Hepatocyte (in vitro differentiated cells): ENCODE data around the gene CDC6. TPM values are rescaled to one million over a fixed set of nuclear protein-coding genes. Genes with fewer than 3 reads are reported as not detected.

Experiments
- DNase-seq: peaks from one replicate; pipeline ENCODE4 v3.0.0-alpha.2; 2016; ENCODE audit warnings: low spot score
- H2AFZ ChIP-seq: fragments of 200-600 bp; sonication (generic); 2 replicates; pipeline ENCODE4 v1.6.0; 2016; ENCODE audit warnings: antibody characterized with exemption, mild to moderate bottlenecking
- H3K27ac ChIP-seq: fragments of 200-600 bp; sonication (generic); 2 replicates; pipeline ENCODE4 v1.5.1; 2016; ENCODE audit warnings: mild to moderate bottlenecking
- H3K27me3 ChIP-seq: fragments of 200-600 bp; sonication (generic); 2 replicates; pipeline ENCODE4 v1.6.1; 2016
- H3K36me3 ChIP-seq: fragments of 200-600 bp; sonication (generic); replicated peaks from 2 replicates; pipeline ENCODE4 v1.5.1; 2016; ENCODE audit warnings: low read depth; ENCODE audit not compliant: insufficient read depth
- H3K4me1 ChIP-seq: fragments of 200-600 bp; sonication (generic); 2 replicates; pipeline ENCODE4 v1.5.1; 2016; ENCODE audit warnings: mild to moderate bottlenecking, moderate library complexity; ENCODE audit not compliant: insufficient read depth
- H3K4me2 ChIP-seq: fragments of 200-600 bp; sonication (generic); 2 replicates; pipeline ENCODE4 v1.6.0; 2016
- H3K4me3 ChIP-seq: fragments of 200-600 bp; sonication (generic); 2 replicates; pipeline ENCODE4 v1.5.1; 2016; ENCODE audit warnings: mild to moderate bottlenecking
- H3K79me2 ChIP-seq: fragments of 200-600 bp; sonication (generic); 2 replicates; pipeline ENCODE4 v1.6.0; 2017; ENCODE audit warnings: mild to moderate bottlenecking
- H3K9me2 ChIP-seq: fragments of 200-600 bp; sonication (generic); replicated peaks from 2 replicates; pipeline ENCODE4 v1.6.0; 2017; ENCODE audit warnings: mild to moderate bottlenecking; ENCODE audit not compliant: insufficient read depth
- H3K9me3 ChIP-seq: fragments of 200-600 bp; sonication (generic); 2 replicates; pipeline ENCODE4 v1.5.1; 2016; ENCODE audit warnings: low read depth, mild to moderate bottlenecking
- H4K20me1 ChIP-seq: fragments of 200-600 bp; sonication (generic); 2 replicates; pipeline ENCODE4 v1.6.0; 2016; ENCODE audit warnings: mild to moderate bottlenecking; ENCODE audit not compliant: insufficient read depth, poor library complexity, severe bottlenecking
- EZH2 ChIP-seq: fragments of 200-600 bp; sonication (generic); IDR thresholded peaks from 2 replicates; pipeline ENCODE4 v1.6.1; 2016; ENCODE audit warnings: antibody characterized with exemption, mild to moderate bottlenecking, borderline replicate concordance
- EZH2phosphoT487 ChIP-seq: fragments of 200-600 bp; sonication (generic); IDR thresholded peaks from one replicate; pipeline ENCODE4 v1.6.1; 2018; ENCODE audit warnings: antibody characterized with exemption, mild to moderate bottlenecking, low read depth, moderate library complexity; ENCODE audit not compliant: unreplicated experiment, severe bottlenecking
- WGBS: methylation state at CpG from one replicate; pipeline ENCODE4 v1.1.6; 2016; ENCODE audit warnings: low lambda C conversion rate; ENCODE audit errors: missing lambda C conversion rate; 5-methylcytosine and 5-hydroxymethylcytosine counted together
- polyA plus RNA-seq: library from polyadenylated mRNA; unstranded; fragments of >200 nt; fragmentation: Nextera tagmentation; extraction: Ambion mirVana; gene quantifications from 2 replicates; pipeline ENCODE4 v1.2.1, GENCODE V29; 2016
- total RNA-seq: library from RNA; depleted of rRNA; stranded (reverse); fragments of >200 nt; gene quantifications from 2 replicates; pipeline ENCODE4 v1.2.3, GENCODE V29; 2014
- TF ChIP-seq, protein P1 (sequence below): fragments of 200-600 bp; sonication (generic); IDR thresholded peaks from 2 replicates; pipeline ENCODE4 v1.5.1; 2016; ENCODE audit warnings: antibody characterized with exemption, mild to moderate bottlenecking; ENCODE audit not compliant: poor library complexity

Gene CDC6
- total and polyA plus RNA-seq, 2 experiments from 2014 or later: 5.1 to 5.8 TPM

DNA sequence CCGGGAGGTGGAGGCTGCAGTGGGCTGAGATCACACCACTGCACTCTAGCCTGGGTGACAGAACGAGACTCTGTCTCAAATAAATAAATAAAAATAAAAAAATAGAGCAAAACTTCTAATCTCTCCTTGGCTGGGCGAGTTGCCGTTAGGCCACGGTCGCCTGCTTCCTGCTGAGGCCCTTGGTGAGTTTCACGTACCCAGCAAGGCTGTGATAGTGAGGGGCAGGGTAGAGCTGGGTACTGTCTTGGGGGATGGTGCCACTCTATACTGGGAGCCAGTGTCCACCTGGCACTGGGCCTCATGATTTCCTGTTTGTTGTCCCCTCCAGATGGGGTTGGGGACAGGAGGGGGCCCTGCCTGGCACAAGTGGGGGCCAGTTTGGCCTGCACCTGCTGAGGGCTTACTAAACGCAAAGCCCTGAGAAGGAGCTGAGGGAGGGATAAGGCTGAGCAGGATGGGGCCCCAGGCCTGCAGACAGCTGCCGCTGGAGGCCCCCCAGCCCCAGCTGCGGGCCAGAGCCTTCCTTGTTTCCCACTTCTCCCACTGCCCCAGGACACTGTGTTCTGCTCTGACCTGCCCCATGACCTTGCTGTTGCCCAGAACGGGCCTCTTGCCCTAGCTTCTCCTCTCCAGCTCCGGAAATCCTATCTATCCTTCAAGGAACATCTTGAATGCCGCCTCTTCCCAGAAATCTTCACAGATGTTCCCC lies 51.4 kb downstream of the CDC6 start:
- Histone ChIP-seq H3K27ac (peak overlapping the region; percentile 99), H3K9me3 (no peaks in the 10 kb centered on the region), H3K27me3 (no peaks in the 10 kb centered on the region), H3K9me2 (no peaks in the 10 kb centered on the region), H3K79me2 (peaks cover 93% of the 10 kb centered on the region), H4K20me1 (peaks cover 10% of the 10 kb centered on the region), H3K4me2 (no peak overlapping the region), H3K4me1 (peaks cover 42% of the 10 kb centered on the region), H2AFZ (no peak overlapping the region), H3K4me3 (no peak overlapping the region), H3K36me3 (no peaks in the 10 kb centered on the region)
- TF ChIP-seq, protein P1, sequence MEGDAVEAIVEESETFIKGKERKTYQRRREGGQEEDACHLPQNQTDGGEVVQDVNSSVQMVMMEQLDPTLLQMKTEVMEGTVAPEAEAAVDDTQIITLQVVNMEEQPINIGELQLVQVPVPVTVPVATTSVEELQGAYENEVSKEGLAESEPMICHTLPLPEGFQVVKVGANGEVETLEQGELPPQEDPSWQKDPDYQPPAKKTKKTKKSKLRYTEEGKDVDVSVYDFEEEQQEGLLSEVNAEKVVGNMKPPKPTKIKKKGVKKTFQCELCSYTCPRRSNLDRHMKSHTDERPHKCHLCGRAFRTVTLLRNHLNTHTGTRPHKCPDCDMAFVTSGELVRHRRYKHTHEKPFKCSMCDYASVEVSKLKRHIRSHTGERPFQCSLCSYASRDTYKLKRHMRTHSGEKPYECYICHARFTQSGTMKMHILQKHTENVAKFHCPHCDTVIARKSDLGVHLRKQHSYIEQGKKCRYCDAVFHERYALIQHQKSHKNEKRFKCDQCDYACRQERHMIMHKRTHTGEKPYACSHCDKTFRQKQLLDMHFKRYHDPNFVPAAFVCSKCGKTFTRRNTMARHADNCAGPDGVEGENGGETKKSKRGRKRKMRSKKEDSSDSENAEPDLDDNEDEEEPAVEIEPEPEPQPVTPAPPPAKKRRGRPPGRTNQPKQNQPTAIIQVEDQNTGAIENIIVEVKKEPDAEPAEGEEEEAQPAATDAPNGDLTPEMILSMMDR: no peak
- TF ChIP-seq EZH2phosphoT487: no peak
- TF ChIP-seq EZH2: no peak
- DNase-seq: no peak
- WGBS: 75% methylated on average over 13 of the region's 13 CpGs

DNA sequence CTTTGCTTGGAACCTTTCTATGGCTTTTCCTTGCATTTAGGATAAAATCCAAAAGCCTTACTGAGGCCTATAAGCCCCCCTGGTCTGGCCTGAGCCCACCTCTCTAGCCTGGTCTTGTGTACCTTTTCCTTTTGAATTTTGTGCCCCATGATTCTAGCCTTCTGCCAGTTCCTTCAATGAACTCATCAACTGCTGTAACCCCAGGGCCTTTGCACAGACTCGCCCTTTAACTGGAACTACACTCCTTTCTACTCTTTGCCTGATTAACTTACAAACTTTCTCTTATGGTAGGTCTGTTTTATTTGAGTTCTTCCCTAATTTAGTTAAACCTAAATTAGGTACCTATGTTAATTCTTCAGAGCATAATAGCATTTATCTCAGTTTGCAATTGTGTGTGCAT lies 52.6 kb downstream of the CDC6 start:
- no peaks in the 10 kb centered on the region for H3K27me3 ChIP-seq
- no peaks in the 10 kb centered on the region for H3K9me3 ChIP-seq
- 96% methylated on average over 1 of the region's 1 CpG for WGBS
- peaks cover 93% of the 10 kb centered on the region for H3K79me2 ChIP-seq
- H2AFZ ChIP-seq: no peak overlapping the region
- H4K20me1 ChIP-seq: peaks cover 10% of the 10 kb centered on the region
- peak overlapping the region; percentile 99 for H3K27ac ChIP-seq
- no peak overlapping the region for H3K4me3 ChIP-seq
- TF ChIP-seq EZH2phosphoT487 (no peak), EZH2 (no peak)
- TF ChIP-seq, protein P1: no peak
- no peaks in the 10 kb centered on the region for H3K36me3 ChIP-seq
- H3K4me2 ChIP-seq: peak overlapping the region; percentile 96
- peaks cover 39% of the 10 kb centered on the region for H3K4me1 ChIP-seq
- no peaks in the 10 kb centered on the region for H3K9me2 ChIP-seq
- no peak for DNase-seq

DNA sequence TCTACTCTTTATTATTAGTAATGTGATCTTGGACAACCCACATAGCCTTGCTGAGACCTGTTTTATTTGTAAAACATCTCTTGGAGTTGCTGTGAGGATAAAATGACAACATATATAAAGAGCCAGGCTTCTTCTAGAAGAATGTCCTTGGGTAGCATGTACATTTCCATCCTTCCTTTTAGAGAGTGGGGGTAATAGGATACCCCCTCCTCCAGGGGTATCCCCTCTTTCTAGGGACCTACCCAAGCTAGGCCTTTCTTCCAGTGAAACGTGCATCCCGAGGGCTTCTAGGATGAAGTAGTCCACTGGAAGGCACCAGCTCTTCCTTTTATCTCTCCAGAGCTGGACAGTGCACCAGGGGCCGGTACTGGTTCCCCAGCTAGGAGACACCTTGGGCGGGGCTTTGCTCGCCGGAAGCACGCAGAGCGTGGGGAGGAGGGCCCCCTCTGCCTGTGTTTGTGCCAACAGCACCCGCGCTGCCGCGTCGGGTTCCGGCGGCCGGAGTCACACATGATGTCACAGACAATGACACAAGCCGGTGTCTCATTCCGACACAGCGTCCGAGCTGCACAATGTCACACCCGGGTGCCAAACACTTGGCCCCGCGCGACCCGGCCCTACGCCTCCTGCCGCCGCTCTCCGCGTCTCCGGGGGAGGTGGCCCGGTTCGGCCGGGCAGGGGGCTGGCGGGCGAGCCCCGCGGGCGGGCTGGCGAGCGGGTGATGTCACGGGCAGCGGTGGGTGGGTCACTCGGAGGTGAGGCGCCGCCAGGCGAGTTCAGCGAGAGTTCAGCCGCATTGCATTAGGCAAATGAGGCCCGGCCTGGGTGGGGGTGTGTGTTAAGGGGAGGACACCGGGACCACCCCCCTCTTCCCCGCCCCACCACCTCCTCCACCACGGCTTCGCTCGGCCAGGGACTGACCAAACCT lies 53.5 kb downstream of the CDC6 start:
- peak; percentile 94 for DNase-seq
- H3K27ac ChIP-seq: peak overlapping the region; percentile 99
- H2AFZ ChIP-seq: no peak overlapping the region
- no peaks in the 10 kb centered on the region for H3K27me3 ChIP-seq
- H3K4me1 ChIP-seq: peaks cover 39% of the 10 kb centered on the region
- no peaks in the 10 kb centered on the region for H3K36me3 ChIP-seq
- H3K9me2 ChIP-seq: no peaks in the 10 kb centered on the region
- H4K20me1 ChIP-seq: peaks cover 11% of the 10 kb centered on the region
- H3K4me3 ChIP-seq: peak overlapping the region; percentile 95
- H3K79me2 ChIP-seq: peaks cover 89% of the 10 kb centered on the region
- H3K4me2 ChIP-seq: peak overlapping the region; percentile 96
- no peaks in the 10 kb centered on the region for H3K9me3 ChIP-seq
- WGBS: 2% methylated on average over 28 of the region's 55 CpGs
- TF ChIP-seq, protein P1: no peak
- no peak for TF ChIP-seq EZH2
- no peak for TF ChIP-seq EZH2phosphoT487
